Osteoblast (primary cell): ENCODE results near the gene KLHDC10. TPM values are rescaled to one million over a fixed set of nuclear protein-coding genes. Genes with fewer than 3 reads are reported as not detected.
A peak's percentile ranks its signal among the peaks of the same experiment; 100 is the strongest.

Source experiments
- DNase-seq: peaks from one replicate; pipeline ENCODE4 v3.0.0; 2011; ENCODE audit warnings: low spot score, mixed read lengths; ENCODE audit not compliant: insufficient read length; ENCODE audit errors: missing footprints
- H2AFZ ChIP-seq: 2 replicates; pipeline ENCODE4 v1.6.0; 2011; ENCODE audit warnings: mild to moderate bottlenecking, low read length
- H3K27ac ChIP-seq: 2 replicates; pipeline ENCODE4 v1.5.1; 2011; ENCODE audit warnings: mild to moderate bottlenecking, low read depth, low read length, moderate library complexity
- H3K27me3 ChIP-seq: 2 replicates; pipeline ENCODE4 v1.6.0; 2012; ENCODE audit warnings: mild to moderate bottlenecking, control low read depth, inconsistent platforms, low read length, moderate library complexity; ENCODE audit not compliant: insufficient read depth
- H3K36me3 ChIP-seq: 2 replicates; pipeline ENCODE4 v1.5.1; 2011; ENCODE audit warnings: mild to moderate bottlenecking, low read length, control low read depth, moderate library complexity; ENCODE audit not compliant: insufficient read depth
- H3K4me1 ChIP-seq: 2 replicates; pipeline ENCODE4 v1.5.1; 2011; ENCODE audit warnings: mild to moderate bottlenecking, low read length, control low read depth, moderate library complexity; ENCODE audit not compliant: insufficient read depth
- H3K4me2 ChIP-seq: 2 replicates; pipeline ENCODE4 v1.6.0; 2011; ENCODE audit warnings: mild to moderate bottlenecking, low read length; ENCODE audit not compliant: insufficient read depth
- H3K4me3 ChIP-seq: fragments of 200-600 bp; sonication (generic); 3 replicates; pipeline ENCODE4 v1.5.1; 2012; ENCODE audit warnings: mild to moderate bottlenecking, low read length, inconsistent platforms; ENCODE audit not compliant: insufficient read depth
- H3K79me2 ChIP-seq: 2 replicates; pipeline ENCODE4 v1.6.0; 2012; ENCODE audit warnings: mild to moderate bottlenecking, low read length, control low read depth, inconsistent platforms; ENCODE audit not compliant: insufficient read depth
- H3K9me3 ChIP-seq: 2 replicates; pipeline ENCODE4 v1.5.1; 2011; ENCODE audit warnings: low read depth, low read length, control low read depth
- H4K20me1 ChIP-seq: 2 replicates; pipeline ENCODE4 v1.6.0; 2012; ENCODE audit warnings: mild to moderate bottlenecking, low read length, control low read depth; ENCODE audit not compliant: insufficient read depth
- CTCF ChIP-seq: IDR thresholded peaks from 2 replicates; pipeline ENCODE4 v1.5.1; 2011; ENCODE audit warnings: mild to moderate bottlenecking, low read depth, low read length, moderate library complexity; ENCODE audit errors: extremely low read depth
- total RNA-seq: library from RNA; depleted of rRNA; stranded (reverse); fragments of >200 nt; gene quantifications from 2 replicates; pipeline ENCODE4 v1.2.3, GENCODE V29; 2012

Gene KLHDC10
- total RNA-seq, 1 donor = 32.6 TPM

GRCh38 chr7:130131964-130132875 lies 61.9 kb downstream of the KLHDC10 start:
- no peak overlapping the region for H2AFZ ChIP-seq
- H3K4me2 ChIP-seq = no peak overlapping the region
- H3K36me3 ChIP-seq = peaks cover 40% of the 10 kb centered on the region
- no peak overlapping the region for H3K4me3 ChIP-seq
- H3K9me3 ChIP-seq = no peaks in the 10 kb centered on the region
- H3K79me2 ChIP-seq = no peaks in the 10 kb centered on the region
- TF ChIP-seq CTCF = no peak
- no peak for DNase-seq
- no peak overlapping the region for H3K27ac ChIP-seq
- peaks cover 20% of the 10 kb centered on the region for H3K4me1 ChIP-seq
- H3K27me3 ChIP-seq = no peaks in the 10 kb centered on the region
- H4K20me1 ChIP-seq = no peaks in the 10 kb centered on the region

GRCh38 chr7:130133029-130133782 lies 62.9 kb downstream of the KLHDC10 start:
- Histone ChIP-seq H3K36me3 (peaks cover 40% of the 10 kb centered on the region), H3K4me3 (no peak overlapping the region), H4K20me1 (no peaks in the 10 kb centered on the region), H3K27ac (no peak overlapping the region), H3K4me2 (no peak overlapping the region), H2AFZ (no peak overlapping the region), H3K27me3 (no peaks in the 10 kb centered on the region), H3K9me3 (no peaks in the 10 kb centered on the region), H3K79me2 (no peaks in the 10 kb centered on the region), H3K4me1 (peaks cover 14% of the 10 kb centered on the region)
- no peak for TF ChIP-seq CTCF
- DNase-seq = no peak

- DNase-seq = peak; percentile 10
- Histone ChIP-seq H3K9me3 (no peaks in the 10 kb centered on the region), H3K4me3 (no peak overlapping the region), H3K79me2 (no peaks in the 10 kb centered on the region), H3K27ac (no peak overlapping the region), H3K27me3 (no peaks in the 10 kb centered on the region), H4K20me1 (no peaks in the 10 kb centered on the region), H3K4me1 (peaks cover 10% of the 10 kb centered on the region), H3K36me3 (peaks cover 38% of the 10 kb centered on the region), H2AFZ (no peak overlapping the region), H3K4me2 (no peak overlapping the region)
- no peak for TF ChIP-seq CTCF
Measured at GRCh38 chr7:130134106-130134636, 63.8 kb downstream of the KLHDC10 start.

GRCh38 chr7:130134726-130135125 lies 64.4 kb downstream of the KLHDC10 start:
- H3K9me3 ChIP-seq = no peaks in the 10 kb centered on the region
- no peak overlapping the region for H3K27ac ChIP-seq
- H3K36me3 ChIP-seq = peaks cover 33% of the 10 kb centered on the region
- TF ChIP-seq CTCF = no peak
- H2AFZ ChIP-seq = no peak overlapping the region
- no peak for DNase-seq
- H3K79me2 ChIP-seq = no peaks in the 10 kb centered on the region
- no peak overlapping the region for H3K4me3 ChIP-seq
- no peak overlapping the region for H3K4me2 ChIP-seq
- H3K4me1 ChIP-seq = peaks cover 10% of the 10 kb centered on the region
- H3K27me3 ChIP-seq = no peaks in the 10 kb centered on the region
- H4K20me1 ChIP-seq = no peaks in the 10 kb centered on the region
